ENCODE data around the gene NDE1.
"Not testable (repeated sequence)": the region's sequence is repeated elsewhere in the genome, so short reads cannot be mapped to it uniquely, and the experiment has no call there.

- TF ChIP-seq, protein P1, sequence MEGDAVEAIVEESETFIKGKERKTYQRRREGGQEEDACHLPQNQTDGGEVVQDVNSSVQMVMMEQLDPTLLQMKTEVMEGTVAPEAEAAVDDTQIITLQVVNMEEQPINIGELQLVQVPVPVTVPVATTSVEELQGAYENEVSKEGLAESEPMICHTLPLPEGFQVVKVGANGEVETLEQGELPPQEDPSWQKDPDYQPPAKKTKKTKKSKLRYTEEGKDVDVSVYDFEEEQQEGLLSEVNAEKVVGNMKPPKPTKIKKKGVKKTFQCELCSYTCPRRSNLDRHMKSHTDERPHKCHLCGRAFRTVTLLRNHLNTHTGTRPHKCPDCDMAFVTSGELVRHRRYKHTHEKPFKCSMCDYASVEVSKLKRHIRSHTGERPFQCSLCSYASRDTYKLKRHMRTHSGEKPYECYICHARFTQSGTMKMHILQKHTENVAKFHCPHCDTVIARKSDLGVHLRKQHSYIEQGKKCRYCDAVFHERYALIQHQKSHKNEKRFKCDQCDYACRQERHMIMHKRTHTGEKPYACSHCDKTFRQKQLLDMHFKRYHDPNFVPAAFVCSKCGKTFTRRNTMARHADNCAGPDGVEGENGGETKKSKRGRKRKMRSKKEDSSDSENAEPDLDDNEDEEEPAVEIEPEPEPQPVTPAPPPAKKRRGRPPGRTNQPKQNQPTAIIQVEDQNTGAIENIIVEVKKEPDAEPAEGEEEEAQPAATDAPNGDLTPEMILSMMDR (IDR thresholded peaks at IDR 0.05; ENCODE audit: poor library complexity), result not testable (repeated sequence)
- not testable (repeated sequence) for TF ChIP-seq EZH2phosphoT487 (IDR thresholded peaks at IDR 0.05; ENCODE audit: low read depth, severe bottlenecking, unreplicated experiment); EZH2 (IDR thresholded peaks at IDR 0.05; ENCODE audit: borderline replicate concordance)
Measured at GRCh38 chr16:15672127-15672513, 22.1 kb downstream of the NDE1 start.

Measured in hepatocyte (in vitro differentiated cells).